ENCODE measurements around the gene TOR1A. TPM values are rescaled to one million over a fixed set of nuclear protein-coding genes. Genes with fewer than 3 reads are reported as not detected.
"Not testable (repeated sequence)": the region's sequence is repeated elsewhere in the genome, so short reads cannot be mapped to it uniquely, and the experiment has no call there.

The TOR1A gene
- total RNA-seq, 1 donor from 2014 or later = 45.3 TPM

DNA sequence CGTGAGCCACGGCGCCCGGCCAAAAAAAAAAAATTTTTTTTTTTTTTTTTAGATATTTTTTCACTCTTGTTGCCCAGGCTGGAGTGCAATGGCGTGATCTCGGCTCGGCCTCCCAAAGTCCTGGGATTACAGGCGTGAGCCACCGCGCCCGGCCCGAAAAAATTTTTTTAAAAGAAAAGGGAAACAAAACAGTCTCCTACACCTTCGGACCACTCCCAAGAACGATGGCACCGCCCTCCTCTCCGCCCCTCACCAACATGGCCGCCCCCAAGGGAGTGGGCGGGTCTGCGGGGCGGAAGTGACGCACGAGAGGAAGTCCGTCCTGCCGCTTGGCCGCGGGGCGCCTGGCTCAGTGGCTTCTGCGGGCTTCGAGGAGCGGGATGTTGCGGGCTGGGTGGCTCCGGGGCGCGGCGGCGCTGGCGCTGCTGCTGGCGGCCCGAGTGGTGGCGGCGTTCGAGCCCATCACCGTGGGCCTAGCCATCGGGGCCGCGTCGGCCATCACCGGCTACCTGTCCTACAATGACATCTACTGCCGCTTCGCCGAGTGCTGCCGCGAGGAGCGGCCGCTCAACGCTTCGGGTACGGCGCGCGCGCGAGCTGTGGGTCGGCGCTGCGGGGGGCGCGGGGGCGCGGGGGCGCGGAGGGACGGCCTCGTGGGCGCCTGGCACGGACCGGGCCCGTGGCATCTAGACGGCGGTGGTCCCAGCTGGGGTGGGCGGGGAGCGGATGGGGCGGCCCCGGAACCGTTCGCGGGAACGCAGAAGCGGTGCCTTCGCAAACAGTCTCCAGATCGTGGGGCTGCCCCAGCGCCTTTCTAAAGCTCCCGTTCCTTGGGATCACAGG, 20.9 kb downstream of the TOR1A start, which contains the start of gene TOR1B:
TOR1B (plus strand) TSS at position 352 of the 843 bp plus-strand sequence; CDS start at position 381, 29 bp downstream.
- Mint-ChIP-seq H3K9me3 (ENCODE audit: low read depth) (no peaks in the 10 kb centered on the region), H3K27ac (ENCODE audit: unreplicated experiment) (peak within 1 kb of the TSS; percentile 92), H3K4me3 (ENCODE audit: unreplicated experiment) (peak within 1 kb of the TSS; percentile 85), H3K27me3 (ENCODE audit: low read depth) (no peaks in the 10 kb centered on the region), H3K4me1 (ENCODE audit: low read depth) (peaks cover 14% of the 10 kb centered on the region), H3K36me3 (ENCODE audit: low read depth) (peaks cover 9% of the 10 kb centered on the region)
- DNase-seq (ENCODE audit: low spot score) = peak; percentile 98
- TF ChIP-seq, protein P1, sequence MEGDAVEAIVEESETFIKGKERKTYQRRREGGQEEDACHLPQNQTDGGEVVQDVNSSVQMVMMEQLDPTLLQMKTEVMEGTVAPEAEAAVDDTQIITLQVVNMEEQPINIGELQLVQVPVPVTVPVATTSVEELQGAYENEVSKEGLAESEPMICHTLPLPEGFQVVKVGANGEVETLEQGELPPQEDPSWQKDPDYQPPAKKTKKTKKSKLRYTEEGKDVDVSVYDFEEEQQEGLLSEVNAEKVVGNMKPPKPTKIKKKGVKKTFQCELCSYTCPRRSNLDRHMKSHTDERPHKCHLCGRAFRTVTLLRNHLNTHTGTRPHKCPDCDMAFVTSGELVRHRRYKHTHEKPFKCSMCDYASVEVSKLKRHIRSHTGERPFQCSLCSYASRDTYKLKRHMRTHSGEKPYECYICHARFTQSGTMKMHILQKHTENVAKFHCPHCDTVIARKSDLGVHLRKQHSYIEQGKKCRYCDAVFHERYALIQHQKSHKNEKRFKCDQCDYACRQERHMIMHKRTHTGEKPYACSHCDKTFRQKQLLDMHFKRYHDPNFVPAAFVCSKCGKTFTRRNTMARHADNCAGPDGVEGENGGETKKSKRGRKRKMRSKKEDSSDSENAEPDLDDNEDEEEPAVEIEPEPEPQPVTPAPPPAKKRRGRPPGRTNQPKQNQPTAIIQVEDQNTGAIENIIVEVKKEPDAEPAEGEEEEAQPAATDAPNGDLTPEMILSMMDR (IDR thresholded peaks at IDR 0.05) = no peak

DNA sequence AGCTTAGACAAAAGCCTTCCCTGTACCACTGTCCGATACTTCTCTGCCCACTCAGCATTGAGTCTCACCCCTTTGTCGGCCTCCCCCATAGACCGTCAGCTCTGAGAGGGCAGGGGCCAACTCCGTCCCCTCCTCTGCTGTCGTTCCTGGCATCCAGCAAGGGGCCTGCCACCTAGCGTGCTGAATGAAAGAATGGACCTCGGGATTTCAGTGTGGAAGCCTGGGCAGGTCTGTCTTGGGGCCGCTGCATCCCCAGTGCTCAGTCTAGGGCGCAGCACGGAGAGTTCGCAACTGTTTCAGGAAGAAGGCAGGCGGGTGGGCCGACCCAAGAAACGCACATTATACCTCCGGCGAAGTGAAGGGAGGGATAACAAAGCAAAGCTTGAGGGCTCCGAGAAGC, 22.4 kb downstream of the TOR1A start:
- H3K27ac Mint-ChIP-seq (ENCODE audit: unreplicated experiment) = peak overlapping the region; percentile 32
- peaks cover under 1% of the 10 kb centered on the region for H3K27me3 Mint-ChIP-seq (ENCODE audit: low read depth)
- no peak for DNase-seq (ENCODE audit: low spot score)
- H3K4me1 Mint-ChIP-seq (ENCODE audit: low read depth) = peaks cover 14% of the 10 kb centered on the region
- TF ChIP-seq, protein P1 (IDR thresholded peaks at IDR 0.05) = no peak
- peak overlapping the region; percentile 44 for H3K4me3 Mint-ChIP-seq (ENCODE audit: unreplicated experiment)
- H3K9me3 Mint-ChIP-seq (ENCODE audit: low read depth) = no peaks in the 10 kb centered on the region
- H3K36me3 Mint-ChIP-seq (ENCODE audit: low read depth) = peaks cover 5% of the 10 kb centered on the region

DNA sequence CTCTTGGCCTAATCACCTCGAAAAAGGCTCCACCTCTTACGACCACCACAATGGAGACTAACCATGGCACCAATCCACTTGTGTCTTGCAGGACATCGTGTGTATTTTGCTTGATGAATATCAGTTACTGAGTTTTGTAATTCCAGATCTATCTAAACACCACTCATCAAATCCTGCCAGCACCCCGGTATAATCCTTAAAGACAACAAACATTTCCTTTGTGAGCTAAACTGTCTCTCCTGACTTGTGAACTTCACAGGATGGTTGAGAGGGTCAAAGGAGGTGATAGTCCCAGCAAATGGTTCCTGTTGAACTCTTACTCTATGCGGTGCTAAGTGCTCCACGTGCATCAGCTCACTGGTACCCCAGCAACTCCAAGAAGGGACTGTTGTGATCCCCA, 25.0 kb downstream of the TOR1A start:
- Mint-ChIP-seq H3K9me3 (ENCODE audit: low read depth) (no peaks in the 10 kb centered on the region), H3K4me1 (ENCODE audit: low read depth) (peaks cover 3% of the 10 kb centered on the region), H3K27ac (ENCODE audit: unreplicated experiment) (no peak overlapping the region), H3K27me3 (ENCODE audit: low read depth) (peaks cover 21% of the 10 kb centered on the region), H3K36me3 (ENCODE audit: low read depth) (no peaks in the 10 kb centered on the region), H3K4me3 (ENCODE audit: unreplicated experiment) (no peak overlapping the region)
- TF ChIP-seq, protein P1 (IDR thresholded peaks at IDR 0.05) = no peak
- DNase-seq (ENCODE audit: low spot score) = no peak

DNA sequence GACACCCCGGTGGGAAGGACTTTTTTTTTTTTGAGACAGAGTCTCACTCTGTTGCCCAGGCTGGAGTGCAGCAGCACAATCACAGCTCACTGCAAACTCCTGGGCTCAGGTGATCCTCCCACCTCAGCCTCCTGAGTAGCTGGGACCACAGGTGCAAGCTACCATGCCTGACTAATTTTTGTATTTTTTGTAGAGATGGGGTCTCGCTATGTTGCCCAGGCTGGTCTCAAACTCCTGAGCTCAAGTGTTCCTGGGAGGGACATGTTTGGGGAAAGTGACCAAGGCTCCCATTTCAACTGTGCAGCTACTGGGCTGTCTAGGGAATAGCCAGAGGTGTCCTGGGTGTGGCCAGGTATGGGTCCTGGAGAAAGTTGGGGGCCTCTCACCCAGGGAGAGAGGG, 27.9 kb downstream of the TOR1A start:
- not testable (repeated sequence) for H3K36me3 Mint-ChIP-seq (ENCODE audit: low read depth); H3K9me3 Mint-ChIP-seq (ENCODE audit: low read depth); H3K4me3 Mint-ChIP-seq (ENCODE audit: unreplicated experiment); H3K4me1 Mint-ChIP-seq (ENCODE audit: low read depth); H3K27ac Mint-ChIP-seq (ENCODE audit: unreplicated experiment); DNase-seq (ENCODE audit: low spot score)
- H3K27me3 Mint-ChIP-seq (ENCODE audit: low read depth) = peaks cover 23% of the 10 kb centered on the region

DNA sequence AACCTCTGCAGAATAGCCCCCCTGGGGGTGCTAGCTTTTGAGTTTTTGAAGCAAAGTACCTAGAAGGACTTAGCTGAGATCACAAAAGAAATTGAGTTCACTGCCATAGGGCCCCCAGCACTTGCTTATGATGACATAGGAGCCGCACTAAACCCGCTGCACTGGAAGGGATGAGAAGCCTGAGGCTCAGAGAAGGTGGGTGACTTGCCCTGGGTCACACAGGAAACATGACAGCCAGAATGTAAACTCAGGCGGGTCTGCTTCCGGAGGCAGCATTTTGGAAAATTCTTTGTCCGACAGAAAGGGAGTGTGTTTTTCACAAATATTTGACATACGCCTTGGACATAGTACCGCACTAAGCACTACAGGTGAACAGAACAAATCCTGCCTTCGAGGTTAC, 29.4 kb downstream of the TOR1A start:
- H3K36me3 Mint-ChIP-seq (ENCODE audit: low read depth) = no peaks in the 10 kb centered on the region
- no peak for DNase-seq (ENCODE audit: low spot score)
- H3K27me3 Mint-ChIP-seq (ENCODE audit: low read depth) = peaks cover 28% of the 10 kb centered on the region
- H3K27ac Mint-ChIP-seq (ENCODE audit: unreplicated experiment) = no peak overlapping the region
- H3K9me3 Mint-ChIP-seq (ENCODE audit: low read depth) = no peaks in the 10 kb centered on the region
- peaks cover 3% of the 10 kb centered on the region for H3K4me1 Mint-ChIP-seq (ENCODE audit: low read depth)
- no peak overlapping the region for H3K4me3 Mint-ChIP-seq (ENCODE audit: unreplicated experiment)
- TF ChIP-seq, protein P1 (IDR thresholded peaks at IDR 0.05) = no peak
